NB4 (cell line): Measurements from ENCODE around the gene STIP1.

Experiments
- POLR2A ChIP-seq: IDR thresholded peaks from 2 replicates; pipeline ENCODE4 v1.6.1; 2011; ENCODE audit warnings: mild to moderate bottlenecking; ENCODE audit not compliant: insufficient read length; ENCODE audit errors: extremely low read depth
- TF ChIP-seq, protein P1 (sequence below): IDR thresholded peaks from one replicate; pipeline ENCODE4 v1.5.1; 2012; ENCODE audit warnings: low read depth, low read length

DNA sequence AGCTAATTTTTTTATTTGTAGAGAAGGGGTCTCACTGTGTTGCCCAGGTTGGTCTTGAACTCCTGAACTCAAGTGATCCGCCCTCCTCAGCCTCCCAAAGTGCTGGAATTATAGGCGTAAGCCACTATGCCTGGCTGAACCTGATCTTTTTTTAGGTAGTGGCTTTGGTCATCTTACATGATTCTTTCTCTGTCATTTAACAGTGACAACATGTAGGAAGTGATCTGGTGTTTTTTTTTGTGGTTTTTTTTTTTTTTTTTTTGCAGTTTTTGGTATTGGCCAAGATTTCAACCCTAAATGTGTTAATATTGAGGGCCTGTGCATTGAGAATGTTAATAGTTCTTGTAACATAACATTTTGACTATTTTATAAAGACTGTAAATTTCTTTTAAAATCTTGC lies 12.5 kb downstream of the STIP1 start:
- TF ChIP-seq, protein P1, sequence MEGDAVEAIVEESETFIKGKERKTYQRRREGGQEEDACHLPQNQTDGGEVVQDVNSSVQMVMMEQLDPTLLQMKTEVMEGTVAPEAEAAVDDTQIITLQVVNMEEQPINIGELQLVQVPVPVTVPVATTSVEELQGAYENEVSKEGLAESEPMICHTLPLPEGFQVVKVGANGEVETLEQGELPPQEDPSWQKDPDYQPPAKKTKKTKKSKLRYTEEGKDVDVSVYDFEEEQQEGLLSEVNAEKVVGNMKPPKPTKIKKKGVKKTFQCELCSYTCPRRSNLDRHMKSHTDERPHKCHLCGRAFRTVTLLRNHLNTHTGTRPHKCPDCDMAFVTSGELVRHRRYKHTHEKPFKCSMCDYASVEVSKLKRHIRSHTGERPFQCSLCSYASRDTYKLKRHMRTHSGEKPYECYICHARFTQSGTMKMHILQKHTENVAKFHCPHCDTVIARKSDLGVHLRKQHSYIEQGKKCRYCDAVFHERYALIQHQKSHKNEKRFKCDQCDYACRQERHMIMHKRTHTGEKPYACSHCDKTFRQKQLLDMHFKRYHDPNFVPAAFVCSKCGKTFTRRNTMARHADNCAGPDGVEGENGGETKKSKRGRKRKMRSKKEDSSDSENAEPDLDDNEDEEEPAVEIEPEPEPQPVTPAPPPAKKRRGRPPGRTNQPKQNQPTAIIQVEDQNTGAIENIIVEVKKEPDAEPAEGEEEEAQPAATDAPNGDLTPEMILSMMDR = no peak
- no peak for TF ChIP-seq POLR2A
